COLO668 (cell line): ENCODE measurements around the gene JAZF1.
"Not testable (repeated sequence)": the region's sequence is repeated elsewhere in the genome, so short reads cannot be mapped to it uniquely, and the experiment has no call there.

ENCODE experiments used
- DNase-seq: peaks from one replicate; lab custom pipeline; 2025; ENCODE audit not compliant: unreplicated experiment; lab: John Stamatoyannopoulos, UW

JAZF1 gene

DNA sequence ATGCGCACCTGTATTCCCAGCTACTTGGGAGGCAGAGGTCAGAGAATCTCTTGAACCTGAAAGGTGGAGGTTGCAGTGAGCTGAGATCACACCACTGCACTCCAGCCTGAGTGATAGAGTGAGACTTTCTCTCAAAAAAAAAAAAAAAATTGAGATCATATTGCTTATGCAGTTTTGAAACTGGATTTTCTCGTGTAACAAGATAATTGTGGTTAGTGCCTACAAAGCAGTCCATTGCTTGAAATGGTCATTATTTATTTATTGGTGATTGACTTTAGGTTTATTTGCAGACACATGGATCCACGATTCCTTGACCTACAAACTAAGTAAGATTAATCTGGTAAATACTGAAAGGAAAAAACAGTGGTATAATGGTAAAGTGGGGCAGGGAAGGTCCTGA lies 290.8 kb downstream of the JAZF1 start:
- DNase-seq, result no peak

DNA sequence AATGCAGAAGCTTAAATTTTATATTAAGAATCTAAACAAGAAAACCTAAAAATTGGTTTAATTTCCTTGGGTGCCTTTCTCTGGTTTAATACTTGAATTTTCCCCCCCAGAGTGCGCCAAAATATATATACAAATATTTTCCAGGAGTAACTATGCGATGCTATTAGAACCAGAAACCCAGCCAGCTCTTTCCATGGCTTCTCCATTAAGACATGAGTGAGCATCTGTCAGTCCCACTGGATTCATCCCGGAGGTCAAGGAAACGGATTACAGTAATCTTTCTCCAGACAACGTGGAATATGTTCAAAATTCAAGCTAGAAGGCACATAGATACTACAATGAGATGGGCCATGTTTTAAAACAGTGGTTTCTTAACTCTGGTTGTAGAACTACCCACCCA lies 291.9 kb downstream of the JAZF1 start:
- DNase-seq, result no peak

DNA sequence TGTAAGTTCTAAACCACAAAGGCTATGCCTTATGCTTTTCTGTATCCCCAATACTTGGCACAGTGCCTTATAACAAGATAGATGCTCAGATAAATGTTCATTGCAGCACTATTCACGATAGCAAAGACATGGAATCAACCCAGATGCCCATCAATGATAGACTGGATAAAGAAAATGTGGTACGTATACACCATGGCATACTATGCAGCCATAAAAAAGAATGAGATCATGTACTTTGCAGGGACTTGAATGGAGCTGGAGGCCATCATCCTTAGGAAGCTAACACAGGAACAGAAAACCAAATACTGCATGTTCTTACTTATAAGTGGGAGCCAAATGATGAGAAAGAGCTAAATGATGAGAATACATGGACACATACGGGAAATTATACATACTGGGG lies 293.9 kb downstream of the JAZF1 start:
- DNase-seq, result not testable (repeated sequence)

DNA sequence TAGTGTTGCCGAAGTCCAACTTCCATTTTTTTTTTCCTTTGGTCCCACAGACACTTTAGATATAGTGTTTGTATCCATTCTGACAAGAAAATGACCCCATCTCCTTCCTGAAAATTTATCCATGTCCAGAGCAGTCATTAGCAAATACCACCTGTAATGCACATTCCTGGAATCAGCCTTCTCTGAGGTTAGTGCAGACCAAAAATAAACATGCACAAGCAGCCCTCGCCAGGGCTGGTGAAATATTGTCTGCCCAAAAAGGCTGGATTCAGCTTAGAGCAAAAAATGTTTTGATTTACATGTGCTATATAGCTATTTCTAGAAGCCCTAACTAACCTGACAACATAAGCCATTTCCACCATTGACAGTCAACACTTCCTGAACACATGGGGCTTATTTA lies 294.9 kb downstream of the JAZF1 start:
- no peak for DNase-seq

DNA sequence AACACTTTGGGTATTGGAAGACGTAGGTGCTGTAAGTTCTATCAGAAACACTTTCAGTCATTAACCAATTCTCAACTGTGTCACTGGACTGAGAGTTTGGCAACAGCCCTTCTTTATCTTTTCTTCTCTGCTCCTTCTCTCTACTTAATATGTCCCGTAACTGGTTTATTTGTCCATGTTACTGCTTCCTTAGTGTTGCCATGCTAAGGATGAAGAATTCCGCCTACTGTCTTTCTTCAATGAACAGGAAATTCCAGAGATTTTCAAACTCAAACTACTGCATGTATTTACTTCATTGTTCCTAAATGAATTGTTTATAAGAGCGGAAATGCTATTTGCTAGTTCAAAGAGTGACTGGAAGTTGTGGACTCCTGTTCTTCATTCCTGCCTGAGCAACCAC lies 296.9 kb downstream of the JAZF1 start:
- DNase-seq, result no peak

DNA sequence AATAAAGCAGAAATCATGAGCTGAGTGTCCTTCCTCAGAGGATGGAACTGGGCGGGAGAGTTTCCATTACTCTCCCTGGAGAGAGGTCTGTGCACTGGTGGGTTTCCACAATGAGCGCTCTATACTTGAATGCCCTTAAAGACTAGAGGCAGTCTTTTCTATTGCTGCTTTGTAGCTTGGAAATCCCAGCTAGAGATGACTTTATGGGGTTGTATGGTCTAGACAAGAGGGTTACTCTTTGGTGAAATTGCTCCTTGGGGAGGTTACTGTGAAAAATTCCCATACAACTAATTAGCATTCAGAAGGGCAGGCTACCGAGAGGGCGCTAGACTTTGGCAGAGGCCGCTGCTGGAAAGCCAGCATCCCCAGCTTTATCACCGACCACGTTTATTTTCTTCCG lies 303.8 kb downstream of the JAZF1 start:
- DNase-seq, result no peak

DNA sequence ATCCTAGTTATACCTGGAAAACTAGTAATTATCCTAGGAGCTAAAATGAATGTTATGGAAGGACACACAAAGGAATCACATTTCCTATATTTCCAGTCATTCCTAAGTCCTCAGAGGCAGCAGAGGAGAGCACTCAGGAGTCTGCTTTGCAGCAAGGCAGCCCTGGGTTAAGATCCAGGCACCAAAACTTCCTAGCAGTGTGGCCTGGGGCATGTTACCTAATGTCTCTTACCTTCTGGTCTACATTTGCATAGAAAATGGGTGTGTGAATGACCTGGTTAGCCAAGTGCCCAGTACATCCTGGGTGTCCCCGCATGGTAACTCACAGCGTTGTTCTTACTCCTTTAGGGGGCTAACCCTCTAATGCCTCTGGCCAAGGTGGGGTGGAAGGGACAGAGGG lies 304.8 kb downstream of the JAZF1 start:
- DNase-seq, result no peak

DNA sequence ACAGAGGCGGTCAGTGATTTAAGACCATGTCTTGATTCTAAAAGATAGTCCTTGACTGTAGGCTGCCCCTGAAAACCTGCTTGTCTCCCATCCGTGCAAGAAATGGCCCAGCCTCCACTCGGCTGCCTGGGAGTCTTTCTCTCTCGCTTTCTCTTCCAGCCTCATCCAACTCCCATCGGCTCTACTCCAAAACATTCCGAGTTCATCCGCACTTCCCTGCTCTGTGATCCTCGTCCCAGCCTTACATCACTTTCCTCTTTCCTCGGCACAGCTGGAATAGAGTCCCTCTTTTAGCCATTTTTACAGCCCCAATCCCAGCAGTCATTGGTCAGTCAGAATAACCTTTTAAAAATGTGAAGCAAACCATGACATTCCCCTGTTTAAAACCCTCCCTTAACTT lies 305.5 kb downstream of the JAZF1 start:
- DNase-seq, result no peak

DNA sequence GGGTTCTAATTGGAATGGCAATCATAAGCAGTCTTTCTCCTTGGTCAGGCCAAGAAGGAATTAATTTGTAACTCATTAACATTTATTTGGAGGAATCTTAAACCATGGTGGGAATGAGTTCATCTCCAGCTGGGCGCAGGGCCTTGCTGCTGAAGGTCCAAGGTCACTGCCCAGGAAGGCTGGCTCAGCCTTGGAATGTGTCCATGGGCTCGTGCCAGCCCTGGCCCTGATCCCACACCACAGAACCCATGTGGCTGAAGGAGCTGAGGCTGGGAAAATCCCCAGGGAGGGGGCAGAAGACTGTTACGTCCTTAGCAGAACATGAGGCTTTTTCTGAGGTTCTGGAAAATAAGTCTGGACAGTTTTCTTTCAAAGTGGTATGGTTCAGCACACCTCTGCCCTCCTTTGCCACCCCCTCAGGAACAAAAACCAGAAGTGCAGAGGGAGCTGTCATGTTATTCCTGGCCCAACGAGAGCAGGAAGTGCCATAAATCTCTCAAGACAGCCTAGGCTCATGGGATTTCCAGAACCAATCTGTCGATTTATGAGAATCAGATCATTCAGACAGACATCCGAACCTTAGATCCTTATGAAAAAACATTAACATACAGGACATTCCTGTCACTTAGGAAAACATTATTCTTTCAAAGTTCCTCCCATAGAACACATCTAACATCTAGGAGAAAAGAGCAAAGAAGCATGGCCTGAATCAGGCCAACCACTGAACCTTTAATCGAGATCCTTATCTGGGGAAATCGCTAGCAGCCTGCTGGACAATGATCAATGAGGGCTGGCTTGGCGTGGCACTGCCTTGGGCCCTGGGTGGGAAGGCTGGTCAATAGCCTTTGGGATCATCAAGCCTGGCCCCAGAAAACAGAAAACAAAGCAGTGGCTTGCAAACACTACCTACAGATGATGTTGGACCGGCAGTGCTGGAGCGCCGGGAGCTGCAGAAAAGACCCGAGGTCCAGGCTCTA lies 306.3 kb downstream of the JAZF1 start:
- no peak for DNase-seq

DNA sequence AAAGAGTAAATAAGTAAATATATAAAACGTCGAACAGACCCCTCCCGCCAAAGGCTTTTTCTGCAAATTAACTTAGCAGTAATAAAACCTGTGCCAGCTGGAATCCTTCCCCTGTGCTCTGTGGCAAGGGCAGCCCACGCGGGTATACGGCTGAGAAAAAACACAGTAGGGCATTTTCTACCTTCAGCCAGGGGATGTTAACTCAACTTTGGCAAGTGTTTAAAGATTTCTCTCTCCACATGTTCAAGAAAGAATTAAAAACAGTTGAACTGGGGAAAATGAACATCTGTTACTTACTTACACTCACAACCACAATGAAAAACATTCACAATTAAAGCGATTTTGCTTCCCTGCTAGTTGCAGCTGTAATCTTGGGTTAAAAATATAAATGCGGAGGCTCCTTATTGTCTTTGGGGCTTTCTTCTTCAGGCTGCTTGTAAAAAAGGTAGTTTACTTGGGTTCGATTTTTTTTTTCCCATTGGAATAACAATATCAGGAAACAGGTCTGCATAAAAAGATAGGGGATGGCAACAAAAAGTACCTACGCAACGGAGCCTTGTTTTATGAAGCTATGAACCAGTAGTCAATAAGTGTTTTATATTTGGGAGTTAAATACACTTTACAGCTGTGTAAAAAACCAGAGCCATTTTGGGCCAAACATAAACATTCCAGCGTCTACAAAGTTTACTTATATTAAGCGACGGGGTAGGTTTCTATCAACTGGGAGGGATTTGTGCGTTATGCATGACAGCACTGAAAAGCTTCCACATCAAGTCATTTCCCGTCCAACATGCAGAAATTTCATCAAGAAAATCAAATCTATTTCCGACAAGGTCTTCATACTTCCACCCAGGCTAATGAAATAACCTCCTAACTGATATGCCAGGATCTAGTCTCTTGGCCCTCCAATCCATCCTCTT lies 308.0 kb downstream of the JAZF1 start:
- no peak for DNase-seq

DNA sequence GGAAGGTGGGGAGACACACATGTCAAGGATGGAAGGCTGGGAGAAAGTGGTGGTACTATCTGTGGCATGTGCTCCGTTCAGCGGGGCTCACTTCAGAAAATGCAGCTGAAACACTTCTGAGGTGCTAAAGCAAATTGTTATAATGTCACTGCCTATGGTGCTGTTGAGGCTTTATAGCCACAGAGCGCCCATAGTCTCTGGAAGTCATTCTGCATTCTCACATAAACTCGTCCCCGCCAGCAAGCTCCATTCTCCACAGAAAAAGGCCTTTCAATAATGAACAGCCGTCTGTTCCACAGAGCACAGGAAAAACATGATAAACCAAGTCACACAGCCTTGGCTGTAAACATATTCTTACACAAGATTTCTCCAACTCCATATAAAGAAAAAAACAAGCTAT lies 308.7 kb downstream of the JAZF1 start:
- DNase-seq, result no peak

DNA sequence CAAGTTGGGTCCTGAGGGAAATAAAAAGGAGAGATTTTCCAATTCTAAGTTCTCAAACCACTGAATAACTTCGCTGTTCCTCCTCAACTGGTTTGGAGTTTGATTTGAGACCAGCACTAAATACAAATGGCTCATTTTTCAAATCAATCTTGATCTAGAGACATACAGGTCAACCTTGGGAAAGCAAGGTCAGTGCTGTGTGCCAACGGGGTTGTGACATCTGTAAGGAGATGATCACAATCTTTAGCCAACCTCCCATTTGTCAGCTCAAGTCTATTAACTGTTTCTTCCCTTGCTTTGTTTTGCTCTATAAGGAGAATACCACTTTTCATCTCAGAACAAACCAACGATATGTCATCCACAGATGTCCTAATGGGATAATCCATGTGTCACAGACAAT lies 309.5 kb downstream of the JAZF1 start:
- no peak for DNase-seq

DNA sequence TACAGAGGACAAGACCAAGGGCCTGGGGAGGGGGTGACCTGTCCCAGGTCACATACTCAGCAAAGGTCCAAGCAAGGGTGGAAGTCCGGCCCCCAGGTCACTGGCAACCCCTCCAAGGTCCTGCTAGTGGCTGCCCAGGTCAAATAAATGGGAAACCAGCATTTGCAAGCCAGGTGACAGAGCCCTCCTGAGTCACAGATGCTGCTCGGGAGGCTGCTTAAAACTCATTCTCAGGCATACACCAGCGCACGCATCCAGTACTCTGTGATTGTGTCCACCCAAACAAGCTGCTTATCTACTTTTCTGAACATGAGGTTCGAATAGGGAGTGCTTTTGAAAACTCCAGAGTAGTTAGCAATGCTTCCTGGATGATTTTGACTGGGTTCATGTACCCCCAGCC lies 310.0 kb downstream of the JAZF1 start:
- no peak for DNase-seq

DNA sequence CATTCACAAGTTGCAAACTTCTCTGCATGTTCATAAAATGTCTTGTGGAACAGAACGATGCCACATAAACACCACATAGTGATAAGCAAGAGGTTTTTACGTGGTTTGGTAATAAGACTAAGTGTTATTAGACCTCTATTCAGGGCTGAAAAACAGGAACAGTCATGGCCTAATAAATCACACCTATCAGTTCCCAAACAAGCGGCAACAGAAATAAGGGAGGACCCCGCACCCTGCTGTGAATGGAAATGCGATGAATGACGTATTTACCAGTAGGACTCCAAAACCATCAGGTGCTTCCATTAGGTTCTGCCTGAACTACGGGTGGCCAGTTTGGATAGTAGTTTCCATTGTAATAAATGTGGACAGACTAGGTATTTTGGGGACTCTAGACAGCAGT lies 311.5 kb downstream of the JAZF1 start:
- DNase-seq, result no peak

DNA sequence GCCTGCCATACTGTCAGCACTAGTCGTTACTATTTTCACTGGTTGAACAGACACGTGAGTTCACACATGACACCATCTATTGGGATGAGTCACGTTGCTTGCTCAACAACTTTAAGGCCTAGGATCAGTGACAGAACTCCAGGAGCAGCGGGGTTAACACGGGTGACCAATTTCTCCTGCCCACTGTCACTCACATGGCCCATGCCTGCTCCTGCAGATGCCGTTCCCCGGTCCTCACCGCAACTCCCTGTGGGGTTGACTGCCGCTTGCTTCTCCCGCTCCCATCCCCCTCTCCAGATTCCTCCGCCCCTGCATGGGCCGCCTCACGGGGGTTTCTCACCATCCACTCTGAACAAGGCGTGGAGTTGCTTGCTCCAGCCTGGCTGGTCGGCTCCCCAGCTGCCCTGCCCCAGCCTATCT lies 312.5 kb downstream of the JAZF1 start:
- no peak for DNase-seq

DNA sequence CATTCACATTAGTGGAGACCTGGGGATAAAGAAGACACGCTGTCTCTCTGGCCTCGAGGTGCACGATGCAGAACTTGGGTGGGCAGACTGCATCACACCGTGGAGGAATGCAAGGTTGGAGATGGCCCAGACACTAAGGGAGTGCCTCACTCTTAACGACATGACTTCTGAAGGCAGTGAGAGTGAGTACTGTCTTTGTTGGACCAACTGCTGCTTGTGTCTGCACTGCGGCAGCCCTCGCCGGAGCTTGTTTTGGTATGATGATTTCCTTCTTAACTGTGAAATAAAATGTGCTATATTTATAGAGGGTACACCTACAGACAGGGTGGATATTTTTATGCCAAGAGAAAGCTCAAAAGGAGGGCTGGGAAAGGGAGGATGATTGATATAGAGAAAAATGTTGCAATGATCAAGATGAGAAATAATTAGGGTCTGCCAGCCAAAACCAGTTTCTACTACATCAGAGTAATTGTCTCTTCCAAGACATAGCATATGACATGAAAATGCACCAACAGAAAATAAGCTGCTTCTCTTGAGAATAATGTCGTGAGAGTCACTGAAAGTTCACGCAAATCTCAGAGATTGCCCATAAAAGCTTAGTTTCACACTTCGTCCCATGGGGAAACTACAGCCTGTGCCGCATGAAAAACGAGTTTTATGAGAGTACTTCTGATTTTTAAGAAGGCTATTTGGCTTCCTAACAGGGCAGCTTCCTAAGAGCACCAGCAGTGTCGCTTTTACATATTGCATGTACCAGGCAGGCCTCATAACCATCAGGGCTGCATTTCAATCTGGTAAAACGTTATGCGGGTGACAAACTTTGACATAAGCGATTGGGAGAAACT lies 313.5 kb downstream of the JAZF1 start:
- no peak for DNase-seq

DNA sequence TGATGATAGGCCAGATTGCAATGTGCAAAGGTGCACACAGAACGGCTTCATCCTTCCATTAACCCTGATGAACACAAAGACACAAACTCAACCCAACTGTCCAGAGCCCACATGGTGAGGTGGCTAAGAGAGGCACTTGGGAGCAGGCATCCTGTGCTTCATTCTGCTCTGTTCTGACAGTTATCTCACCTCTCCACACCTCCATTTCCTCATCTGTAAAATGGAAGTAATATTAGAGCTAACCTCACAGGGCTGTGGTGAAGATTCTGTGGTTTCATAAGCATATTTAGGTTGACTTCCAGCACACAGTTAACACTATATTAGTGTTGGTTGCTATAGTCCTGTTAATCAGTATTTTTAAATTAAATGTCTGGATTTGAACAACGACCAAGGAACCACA lies 314.3 kb downstream of the JAZF1 start:
- DNase-seq, result no peak

DNA sequence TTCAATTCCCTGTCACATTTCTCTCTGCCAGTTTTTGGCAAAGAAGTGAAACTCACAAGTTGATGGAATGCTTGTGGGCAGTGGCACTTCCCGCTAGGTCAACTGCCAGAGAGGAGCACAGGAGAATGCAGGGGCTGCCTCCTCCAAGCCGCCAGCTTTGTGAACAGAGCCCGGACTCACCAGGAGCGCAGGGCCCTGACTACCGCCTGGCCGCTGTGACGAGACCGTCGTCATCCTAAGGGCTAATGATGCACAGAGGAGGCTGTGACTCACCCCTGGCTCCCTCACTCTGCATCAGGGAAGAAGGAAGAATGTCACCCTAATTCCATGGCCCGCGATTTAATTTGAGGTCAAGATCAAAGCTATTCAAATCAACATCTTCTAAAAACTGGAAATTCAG lies 316.7 kb downstream of the JAZF1 start:
- DNase-seq, result no peak

DNA sequence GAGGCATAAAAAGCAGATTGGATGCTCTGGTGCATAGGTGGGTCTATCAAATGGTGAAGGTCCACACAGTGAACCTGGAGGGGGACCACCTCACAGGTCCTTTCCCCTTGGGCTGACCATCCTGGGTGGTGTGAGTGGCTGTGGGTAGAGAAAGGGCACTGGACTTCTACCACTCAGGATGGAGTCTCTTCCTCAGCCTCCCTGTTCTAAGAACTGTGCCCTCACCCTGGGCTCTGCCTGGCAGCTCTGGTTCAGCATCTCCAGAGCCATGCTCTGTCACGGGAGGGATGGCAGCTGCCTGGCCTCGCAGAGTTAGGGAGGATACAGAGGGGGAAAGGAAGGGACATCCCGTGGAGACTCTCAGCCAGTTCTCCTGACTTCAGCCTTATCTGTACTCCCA lies 318.8 kb downstream of the JAZF1 start:
- DNase-seq, result no peak

DNA sequence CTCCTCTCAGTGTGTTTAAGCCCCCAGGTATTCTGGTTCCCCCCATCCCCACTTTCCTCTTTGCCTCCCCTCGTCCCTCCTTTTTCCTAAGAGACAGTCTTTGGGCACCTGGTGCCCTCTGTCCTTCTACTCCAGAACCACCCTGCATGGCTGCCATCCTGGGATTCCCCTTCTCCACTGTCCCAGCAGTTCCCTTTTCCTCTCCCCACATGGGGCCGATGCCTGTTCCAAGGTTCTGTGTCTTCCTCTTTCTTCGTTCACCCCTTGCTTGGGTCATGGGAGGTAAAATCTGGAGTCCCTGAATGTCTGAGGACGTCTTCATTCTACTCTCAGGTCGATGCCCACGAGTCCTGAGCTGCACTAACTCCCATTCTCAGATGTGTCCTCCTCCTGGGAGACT lies 319.8 kb downstream of the JAZF1 start:
- no peak for DNase-seq
